Left ventricle myocardium inferior (tissue), 1 donor: ENCODE results near the gene FOXK1. TPM values are rescaled to one million over a fixed set of nuclear protein-coding genes. Genes with fewer than 3 reads are reported as not detected.
"Not testable (repeated sequence)": the region's sequence is repeated elsewhere in the genome, so short reads cannot be mapped to it uniquely, and the experiment has no call there.

Experiments
- DNase-seq: peaks from one replicate; pipeline ENCODE4 v3.0.0-alpha.2; 2020
- H3K27ac ChIP-seq: fragments of 200-600 bp; replicated peaks from 2 replicates; pipeline ENCODE4 v1.8.0; 2021
- H3K27me3 ChIP-seq: fragments of 200-600 bp; 2 replicates; pipeline ENCODE4 v1.8.0; 2021; ENCODE audit warnings: low read depth
- H3K36me3 ChIP-seq: fragments of 200-600 bp; 2 replicates; pipeline ENCODE4 v1.8.0; 2021
- H3K4me1 ChIP-seq: fragments of 200-600 bp; 2 replicates; pipeline ENCODE4 v1.8.0; 2021
- H3K4me3 ChIP-seq: fragments of 200-600 bp; 2 replicates; pipeline ENCODE4 v1.8.0; 2021; ENCODE audit warnings: mild to moderate bottlenecking, moderate library complexity
- H3K9me3 ChIP-seq: fragments of 200-600 bp; replicated peaks from 2 replicates; pipeline ENCODE4 v1.8.0; 2021
- CTCF ChIP-seq: fragments of 200-600 bp; IDR thresholded peaks from 2 replicates; pipeline ENCODE4 v1.8.0; 2021; ENCODE audit warnings: antibody characterized with exemption, mild to moderate bottlenecking, borderline replicate concordance
- intact Hi-C: fragments of 100-400 bp; cut with micrococcal nuclease; formaldehyde crosslinking; loops from one replicate; pipeline ENCODE4 v1.11.0; 2022
- total RNA-seq: library from RNA; stranded (reverse); fragmentation: NEBNext Ultra II Directional; extraction: Animal tissue kit (Norgen Biotek cat#: 25700); gene quantifications from one replicate; pipeline ENCODE4 v1.2.1, GENCODE V29; 2021
- donor health status: DM: no; HTN: yes; CAD: no; lungs with severe emphysema.

The FOXK1 gene
- total RNA-seq, 1 donor from 2014 or later: 18.3 TPM

- H3K4me1 ChIP-seq: peaks cover 20% of the 10 kb centered on the region
- no peak for DNase-seq
- no peak overlapping the region for H3K27ac ChIP-seq
- H3K9me3 ChIP-seq: no peaks in the 10 kb centered on the region
- peaks cover 68% of the 10 kb centered on the region for H3K36me3 ChIP-seq
- H3K4me3 ChIP-seq: no peak overlapping the region
- no peak for TF ChIP-seq CTCF
- intact Hi-C loops: loop anchor here (10.0 kb wide), 1 partner anchor 295 kb away; no protein-coding TSS in a partner anchor
- no peaks in the 10 kb centered on the region for H3K27me3 ChIP-seq
Observed at GRCh38 chr7:4790078-4790465, 108.0 kb downstream of the FOXK1 start.

- H3K4me1 ChIP-seq: peaks cover 17% of the 10 kb centered on the region
- H3K36me3 ChIP-seq: peaks cover 63% of the 10 kb centered on the region
- H3K27me3 ChIP-seq: no peaks in the 10 kb centered on the region
- no peak overlapping the region for H3K27ac ChIP-seq
- no peak for DNase-seq
- no peak for TF ChIP-seq CTCF
- no peaks in the 10 kb centered on the region for H3K9me3 ChIP-seq
- intact Hi-C loops: loop anchor here (10.0 kb wide), 1 partner anchor 294 kb away; no protein-coding TSS in a partner anchor
- H3K4me3 ChIP-seq: no peak overlapping the region
Observed at GRCh38 chr7:4790516-4790991, 108.5 kb downstream of the FOXK1 start.

GRCh38 chr7:4791101-4791737, 109.1 kb downstream of the FOXK1 start:
- no peak for TF ChIP-seq CTCF
- Histone ChIP-seq H3K4me3 (no peak overlapping the region), H3K4me1 (peaks cover 17% of the 10 kb centered on the region), H3K9me3 (no peaks in the 10 kb centered on the region), H3K36me3 (peaks cover 56% of the 10 kb centered on the region), H3K27me3 (no peaks in the 10 kb centered on the region), H3K27ac (no peak overlapping the region)
- no peak for DNase-seq
- intact Hi-C loops: loop anchor here (10.0 kb wide), 1 partner anchor 294 kb away; no protein-coding TSS in a partner anchor

GRCh38 chr7:4791738-4792536, 109.8 kb downstream of the FOXK1 start:
- peak overlapping the region; percentile 75 for H3K27ac ChIP-seq
- peak; percentile 87 for TF ChIP-seq CTCF
- intact Hi-C loops: loop anchor here (10.0 kb wide), 1 partner anchor 293 kb away; no protein-coding TSS in a partner anchor
- DNase-seq: peak; percentile 84
- H3K4me1 ChIP-seq: peaks cover 17% of the 10 kb centered on the region
- H3K27me3 ChIP-seq: no peaks in the 10 kb centered on the region
- H3K9me3 ChIP-seq: no peaks in the 10 kb centered on the region
- H3K4me3 ChIP-seq: peak overlapping the region; percentile 67
- H3K36me3 ChIP-seq: peaks cover 49% of the 10 kb centered on the region

- Histone ChIP-seq H3K4me1 (peaks cover 17% of the 10 kb centered on the region), H3K36me3 (peaks cover 42% of the 10 kb centered on the region), H3K27ac (peak overlapping the region; percentile 75), H3K27me3 (no peaks in the 10 kb centered on the region), H3K4me3 (peak overlapping the region; percentile 67), H3K9me3 (no peaks in the 10 kb centered on the region)
- DNase-seq: no peak
- no peak for TF ChIP-seq CTCF
- intact Hi-C loops: loop anchor here (10.0 kb wide), 1 partner anchor 292 kb away; no protein-coding TSS in a partner anchor
Observed at GRCh38 chr7:4792537-4793126, 110.5 kb downstream of the FOXK1 start.

- H3K9me3 ChIP-seq, H3K27me3 ChIP-seq, DNase-seq, H3K27ac ChIP-seq, H3K4me3 ChIP-seq: not testable (repeated sequence)
- intact Hi-C loops: loop anchor here (10.0 kb wide), 1 partner anchor 291 kb away; no protein-coding TSS in a partner anchor
- peaks cover 33% of the 10 kb centered on the region for H3K36me3 ChIP-seq
- peaks cover 23% of the 10 kb centered on the region for H3K4me1 ChIP-seq
Observed at GRCh38 chr7:4793385-4793993, 111.4 kb downstream of the FOXK1 start.

GRCh38 chr7:4794171-4794570, 112.1 kb downstream of the FOXK1 start:
- not testable (repeated sequence) for DNase-seq

More at GRCh38 chr7:4794171-4794570, 112.1 kb downstream of the FOXK1 start:
- not testable (repeated sequence) for H3K4me3 ChIP-seq, H3K9me3 ChIP-seq, H3K27me3 ChIP-seq, H3K27ac ChIP-seq
- Histone ChIP-seq H3K4me1 (peaks cover 29% of the 10 kb centered on the region), H3K36me3 (peaks cover 27% of the 10 kb centered on the region)
- intact Hi-C loops: loop anchor here (10.0 kb wide), 1 partner anchor 291 kb away; no protein-coding TSS in a partner anchor
